GM21528 (cell line): Measurements from ENCODE around the gene CSGALNACT2.
"Not testable (repeated sequence)": the region's sequence is repeated elsewhere in the genome, so short reads cannot be mapped to it uniquely, and the experiment has no call there.

Experiments
- ATAC-seq: cut with Tn5 transposase; IDR thresholded peaks from one replicate; pipeline ENCODE4 v1.9.1; 2021; ENCODE audit warnings: mild to moderate bottlenecking, moderate library complexity; ENCODE audit not compliant: unreplicated experiment, low FRiP score

The CSGALNACT2 gene

DNA sequence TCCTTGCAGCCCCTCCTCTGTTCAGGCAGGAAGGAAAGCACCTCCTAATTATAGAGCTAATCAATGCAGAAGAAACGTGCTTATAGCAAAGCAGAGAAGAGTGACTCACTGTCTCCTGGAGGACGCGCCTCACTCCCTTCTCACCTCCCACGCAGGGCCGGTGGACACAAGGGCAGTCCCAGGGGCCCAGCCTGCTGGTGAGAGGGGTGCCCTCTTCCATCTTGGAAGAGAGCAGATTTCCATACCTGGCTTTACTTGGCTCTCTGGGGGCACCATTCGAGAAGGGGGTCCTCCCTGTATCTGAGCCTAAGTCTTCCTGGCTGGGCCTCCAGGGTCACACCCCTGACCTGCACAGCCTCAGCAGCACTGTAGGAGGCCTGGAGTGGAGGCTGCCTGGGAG lies 72.8 kb downstream of the CSGALNACT2 start:
- no peak for ATAC-seq

- ATAC-seq: no peak
Measured at GRCh38 chr10:43211431-43212042, 73.3 kb downstream of the CSGALNACT2 start.

GRCh38 chr10:43212043-43212721 lies 73.9 kb downstream of the CSGALNACT2 start:
- ATAC-seq: no peak

DNA sequence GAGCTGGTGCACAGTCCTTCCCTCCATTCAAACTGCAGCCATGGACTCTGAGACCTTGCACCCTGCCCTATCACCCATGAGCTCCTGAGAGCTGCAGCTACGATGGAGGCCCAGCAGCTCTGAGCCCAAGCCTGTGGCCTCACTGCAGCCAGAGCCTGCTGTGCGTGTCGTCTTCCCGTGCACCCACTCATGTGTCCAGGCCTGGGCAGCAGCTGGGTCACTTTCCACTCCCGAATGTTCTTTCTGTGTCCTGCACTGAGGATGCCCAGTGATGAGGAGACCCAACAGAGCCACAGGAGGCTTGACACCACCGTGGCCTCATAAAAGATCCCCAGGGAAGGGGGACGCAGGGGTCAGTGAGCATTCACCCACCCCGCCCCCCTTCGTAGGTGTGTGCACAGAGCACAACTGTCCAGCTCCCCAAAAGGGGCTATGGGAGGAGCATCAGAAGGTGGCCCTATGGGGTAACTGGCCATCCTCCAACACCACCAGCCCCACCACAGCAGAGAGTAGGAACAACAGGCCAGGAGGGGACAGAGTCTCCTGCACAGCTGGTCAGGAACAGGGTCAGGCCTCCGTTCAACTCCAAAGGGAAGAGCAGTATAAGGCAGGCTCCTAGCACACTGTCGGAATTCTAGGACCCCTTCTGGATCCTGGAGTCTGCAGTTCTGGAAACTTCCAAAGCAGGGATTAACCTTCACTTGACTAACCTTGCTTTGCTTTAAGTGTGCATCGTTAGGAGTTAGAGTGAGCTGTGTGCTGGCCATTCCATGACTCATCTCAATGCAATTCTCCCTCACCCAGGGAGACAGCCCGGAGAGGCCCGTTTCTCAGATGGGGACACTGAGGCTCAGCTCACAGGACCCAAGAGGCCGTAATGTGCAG lies 76.1 kb downstream of the CSGALNACT2 start:
- ATAC-seq: no peak

- ATAC-seq: no peak
Measured at GRCh38 chr10:43214956-43215561, 76.8 kb downstream of the CSGALNACT2 start.

GRCh38 chr10:43215758-43216455 lies 77.7 kb downstream of the CSGALNACT2 start:
- no peak for ATAC-seq

GRCh38 chr10:43216931-43217562 lies 78.8 kb downstream of the CSGALNACT2 start:
- no peak for ATAC-seq

DNA sequence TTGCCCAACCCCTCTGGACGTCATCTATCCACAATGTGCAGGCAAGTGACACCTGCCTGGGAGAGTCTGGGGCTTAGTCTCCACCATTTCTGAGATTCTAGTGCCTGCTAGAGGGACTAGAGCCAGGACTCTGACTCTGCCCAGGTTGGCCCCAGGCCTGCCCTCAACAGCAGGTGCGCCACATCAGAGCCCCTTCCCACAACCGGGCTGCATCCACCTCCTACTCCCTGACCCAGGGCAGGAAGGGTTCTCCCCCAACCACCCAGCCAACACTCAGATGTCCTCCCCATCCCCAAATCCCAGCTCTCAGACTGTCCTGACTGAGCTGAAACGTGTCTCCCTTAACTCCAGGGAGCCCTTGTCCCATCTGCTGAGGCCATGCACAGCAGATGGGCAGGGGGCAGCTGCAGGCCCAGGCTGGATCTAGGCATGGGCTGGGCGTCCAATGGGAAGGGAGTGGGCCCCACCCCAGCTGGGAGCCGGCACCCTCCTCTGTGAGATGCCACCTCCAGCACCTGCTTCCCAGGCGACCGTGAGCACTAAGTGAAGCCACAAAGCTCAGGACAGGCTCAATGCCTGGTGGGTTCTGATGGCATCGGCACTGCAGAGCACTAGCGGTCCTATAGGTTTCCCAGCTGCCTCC lies 79.4 kb downstream of the CSGALNACT2 start:
- no peak for ATAC-seq

DNA sequence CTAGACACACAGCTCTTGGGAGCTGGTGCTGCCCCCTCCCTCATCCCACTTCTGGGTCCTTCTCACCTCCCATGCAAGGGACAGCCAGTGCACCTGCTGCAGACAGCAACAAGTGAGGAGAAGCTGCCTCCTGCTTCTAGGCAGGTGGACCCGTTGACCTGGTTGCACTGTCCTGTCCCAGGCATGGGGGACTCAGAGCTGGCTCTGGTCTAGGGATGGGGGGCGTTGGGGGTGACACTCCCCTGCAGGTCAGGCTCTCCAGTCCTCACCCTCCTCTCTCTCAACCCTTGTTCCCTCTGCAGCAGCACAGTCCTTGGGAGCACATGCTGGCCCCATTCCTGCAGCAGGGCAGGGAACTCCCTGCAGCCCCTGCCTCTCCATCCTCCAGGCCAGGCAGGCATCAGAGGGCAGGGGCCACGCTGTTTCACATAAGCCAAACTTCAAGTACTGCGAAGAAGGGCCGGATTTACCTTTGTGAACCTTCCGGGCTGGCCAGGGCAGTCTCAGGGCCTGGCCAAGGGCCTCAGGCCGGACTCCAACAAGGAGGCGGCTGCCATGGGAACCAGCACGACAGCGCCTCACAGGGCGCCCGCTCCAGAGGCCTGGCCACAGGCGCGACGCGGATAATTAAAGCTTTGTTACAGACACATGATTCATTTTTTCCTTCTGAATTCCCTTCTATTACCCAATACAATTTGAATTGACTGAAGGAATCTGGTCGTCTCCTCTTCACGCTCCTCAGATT lies 80.1 kb downstream of the CSGALNACT2 start:
- ATAC-seq: no peak

DNA sequence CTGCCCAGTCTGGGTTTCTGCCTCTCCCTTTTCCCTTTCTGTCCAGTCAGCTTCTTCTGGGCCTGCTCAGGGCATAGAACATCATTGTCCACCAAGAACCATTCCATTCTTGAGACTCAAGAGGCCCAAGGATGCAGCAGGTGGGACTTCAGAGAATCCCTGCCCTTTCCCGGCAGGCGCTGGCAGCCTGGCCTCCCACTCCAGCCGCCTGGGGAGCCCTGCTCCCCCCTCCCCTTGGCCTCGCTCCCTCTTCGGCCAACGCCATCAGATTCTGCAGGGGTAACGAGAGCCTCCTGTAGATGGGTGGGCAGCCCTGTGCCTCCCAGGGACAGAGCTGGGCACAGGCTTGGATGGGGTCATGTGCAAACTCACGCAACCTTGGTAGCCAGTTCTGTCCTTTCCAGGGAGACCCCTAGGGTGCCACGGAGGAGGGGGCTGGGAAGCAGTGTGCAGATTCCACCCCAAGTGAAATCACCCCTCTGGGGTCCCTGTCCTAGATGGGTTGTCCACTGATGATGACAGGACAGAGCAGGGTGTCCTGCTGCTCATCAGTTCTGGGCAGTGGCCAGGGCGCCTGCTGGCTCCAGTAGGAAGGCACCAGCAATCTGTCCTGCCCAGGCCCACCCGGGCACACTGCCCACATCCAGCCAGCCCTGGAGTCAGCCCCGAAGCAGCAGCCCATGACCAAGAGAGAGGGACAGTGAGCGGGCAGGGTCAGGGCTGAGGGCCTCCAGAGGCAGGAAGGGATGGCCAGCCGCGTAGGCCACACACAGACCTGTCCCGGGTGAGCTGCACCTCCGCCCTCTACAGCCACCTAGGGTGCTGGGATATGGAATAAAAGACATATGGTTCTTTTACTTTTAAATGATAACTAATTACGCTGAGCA lies 80.9 kb downstream of the CSGALNACT2 start:
- ATAC-seq: no peak

GRCh38 chr10:43219848-43220247 lies 81.6 kb downstream of the CSGALNACT2 start:
- no peak for ATAC-seq

GRCh38 chr10:43220251-43220650 lies 82.0 kb downstream of the CSGALNACT2 start:
- ATAC-seq: not testable (repeated sequence)

- ATAC-seq: no peak
Measured at GRCh38 chr10:43220657-43221418, 82.6 kb downstream of the CSGALNACT2 start.

- no peak for ATAC-seq
Measured at GRCh38 chr10:43221419-43222209, 83.4 kb downstream of the CSGALNACT2 start.

DNA sequence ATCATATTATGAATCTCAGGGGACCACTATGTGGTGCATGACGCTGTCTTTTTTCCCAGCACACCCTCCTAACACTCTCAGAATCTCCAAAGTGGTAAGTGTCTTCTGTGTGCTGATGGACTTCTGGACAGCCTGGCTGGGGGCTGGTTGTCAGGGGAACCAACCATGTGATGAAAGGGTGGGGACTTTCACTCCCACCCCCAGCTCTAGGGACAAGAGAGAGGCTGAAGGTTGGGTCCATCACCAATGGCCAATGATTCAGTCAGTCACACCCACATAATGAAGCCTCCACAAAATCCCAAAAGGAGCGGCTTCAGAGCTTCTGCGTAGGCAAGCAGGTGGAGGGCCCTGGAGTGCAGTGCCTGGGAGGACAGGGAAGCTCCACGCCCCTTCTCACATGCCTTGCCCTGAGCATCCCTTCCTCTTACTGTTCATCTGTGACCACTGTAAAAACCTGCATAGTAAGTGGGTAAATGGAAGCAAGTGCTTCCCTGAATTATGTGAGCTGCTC lies 84.0 kb downstream of the CSGALNACT2 start:
- no peak for ATAC-seq

DNA sequence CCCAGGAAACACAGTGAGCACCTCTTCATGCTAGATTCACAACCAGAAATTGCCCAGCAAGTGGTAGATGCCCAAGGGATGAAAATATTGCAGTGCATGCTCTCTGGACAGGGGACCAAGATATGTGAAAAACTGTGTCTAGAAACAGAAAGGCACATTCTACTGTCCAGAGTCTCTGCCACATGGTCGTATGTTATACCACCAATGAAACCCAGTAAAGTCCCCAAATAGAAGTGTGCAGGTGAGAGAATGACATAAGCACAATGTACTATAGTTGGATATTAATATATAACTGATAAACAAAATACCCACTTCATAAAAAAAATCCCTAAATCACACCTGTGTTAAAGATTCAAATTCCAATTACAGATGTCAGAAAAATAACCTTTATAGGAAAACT lies 84.8 kb downstream of the CSGALNACT2 start:
- no peak for ATAC-seq
